AG09319 (cell line): ENCODE data around the gene PPP2R2B.

Experiments
- DNase-seq: peaks from one replicate; pipeline ENCODE4 v3.0.0-alpha.2; 2010; ENCODE audit warnings: low read depth; ENCODE audit errors: extremely low read depth
- CTCF ChIP-seq: IDR thresholded peaks from 2 replicates; pipeline ENCODE4 v1.5.1; 2011; ENCODE audit warnings: low read depth, mild to moderate bottlenecking, inconsistent platforms, low read length, moderate library complexity

PPP2R2B gene

DNA sequence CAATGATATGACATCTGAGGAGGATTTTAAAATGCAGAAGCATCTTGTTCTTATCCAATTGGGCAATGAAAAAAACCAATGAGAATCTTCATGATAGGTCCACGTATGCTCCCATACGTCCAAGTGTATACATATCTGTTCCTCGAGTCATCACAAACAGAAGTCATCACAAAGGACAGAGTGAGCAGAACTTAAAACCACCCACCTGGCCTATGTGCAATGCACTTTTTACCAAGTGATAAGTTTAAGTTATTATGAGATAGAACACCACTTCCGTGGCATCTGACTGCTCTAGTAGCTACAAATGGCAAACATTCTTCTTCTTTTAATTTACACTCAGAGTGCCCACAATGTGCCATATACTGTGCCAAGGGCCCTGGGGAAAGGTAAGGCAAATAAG, 82.4 kb downstream of the PPP2R2B start:
- DNase-seq: no peak
- no peak for TF ChIP-seq CTCF

GRCh38 chr5:146794326-146795029, 84.1 kb downstream of the PPP2R2B start:
- DNase-seq: no peak
- TF ChIP-seq CTCF: no peak

DNA sequence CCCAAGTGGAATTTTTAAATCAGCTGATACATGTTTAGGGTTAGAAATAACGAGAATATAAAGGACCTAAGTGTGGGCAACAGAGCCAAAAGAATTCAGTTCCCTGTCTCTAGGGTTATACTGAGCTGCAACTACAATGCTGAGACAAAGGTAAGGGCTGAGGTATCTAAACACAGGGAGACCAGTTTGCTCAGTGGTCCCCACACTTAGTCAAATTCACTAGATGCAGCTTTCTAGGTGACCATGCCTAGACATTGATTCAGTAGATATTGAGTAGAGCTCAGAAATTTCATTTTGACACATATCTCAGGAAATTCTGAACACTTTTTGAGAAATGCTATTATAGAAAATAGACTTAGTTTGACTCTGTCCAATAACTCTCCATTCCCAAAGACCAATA, 84.8 kb downstream of the PPP2R2B start:
- TF ChIP-seq CTCF: no peak
- no peak for DNase-seq

DNA sequence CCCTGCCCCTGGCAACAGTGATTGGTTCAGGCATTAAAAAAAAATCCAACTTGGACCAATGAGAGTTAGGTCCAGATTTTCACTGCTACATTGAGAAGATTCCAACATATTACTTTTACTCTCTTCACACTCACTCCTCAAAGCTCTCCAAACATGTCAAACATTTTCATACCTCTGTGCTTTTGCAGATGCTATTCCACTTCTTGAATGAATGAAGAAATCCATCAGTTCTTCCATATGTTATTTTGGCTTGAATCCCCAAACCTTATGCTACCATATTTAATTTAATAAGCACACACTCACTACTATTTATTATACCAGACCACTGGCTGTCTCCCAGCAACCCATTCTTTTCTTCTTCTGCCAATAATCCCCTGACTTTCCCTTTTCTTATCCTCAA, 87.1 kb downstream of the PPP2R2B start:
- no peak for DNase-seq
- TF ChIP-seq CTCF: no peak

- TF ChIP-seq CTCF: no peak
- no peak for DNase-seq
Observed at GRCh38 chr5:146789712-146790653, 88.6 kb downstream of the PPP2R2B start.

- TF ChIP-seq CTCF: no peak
- no peak for DNase-seq
Observed at GRCh38 chr5:146788898-146789297, 89.7 kb downstream of the PPP2R2B start.

DNA sequence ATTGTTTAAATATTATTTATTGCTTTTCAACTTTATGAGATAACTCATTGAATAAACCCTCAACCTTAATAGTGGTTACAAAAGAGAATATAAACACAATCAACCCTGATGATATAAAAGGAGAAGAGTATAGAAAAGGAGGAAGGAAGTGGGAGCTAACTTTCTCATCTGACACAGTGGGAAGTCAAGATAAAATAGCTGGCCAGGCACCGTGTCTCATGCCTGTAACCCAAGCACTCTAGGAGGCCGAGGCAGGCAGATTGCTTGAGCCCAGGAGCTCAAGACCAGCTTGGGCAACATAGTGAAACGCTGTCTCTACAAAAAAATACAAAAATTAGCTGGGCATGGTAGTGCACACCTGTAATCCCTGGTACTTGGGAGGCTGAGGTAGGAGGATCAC, 93.5 kb downstream of the PPP2R2B start:
- no peak for DNase-seq
- TF ChIP-seq CTCF: no peak
